HepG2 (cell line): ENCODE results near the gene PSMA4. TPM values are rescaled to one million over a fixed set of nuclear protein-coding genes. Genes with fewer than 3 reads are reported as not detected.
A peak's percentile ranks its signal among the peaks of the same experiment; 100 is the strongest.

Source experiments
- EZH2 ChIP-seq: conservative IDR thresholded peaks from 2 replicates; pipeline ENCODE4 v1.6.1; 2012; ENCODE audit warnings: mild to moderate bottlenecking, low read depth, low read length, moderate library complexity
- FIP1L1 ChIP-seq: fragments of 200-400 bp; formaldehyde crosslinking; IDR thresholded peaks from 2 replicates; pipeline ENCODE4 v1.6.1; 2018; ENCODE audit warnings: low read depth, mild to moderate bottlenecking, low read length, moderate library complexity, borderline replicate concordance; ENCODE audit not compliant: insufficient read depth
- GATAD1 ChIP-seq: IDR thresholded peaks from 2 replicates; pipeline ENCODE4 v1.6.1; 2016; ENCODE audit warnings: missing genetic modification reagents, missing compliant biosample characterization
- GZF1 ChIP-seq: sonication (generic); formaldehyde crosslinking; IDR thresholded peaks from 2 replicates; pipeline ENCODE4 v1.5.1; 2020; ENCODE audit warnings: mild to moderate bottlenecking, missing genetic modification reagents
- HES4 ChIP-seq: sonication (generic); formaldehyde crosslinking; IDR thresholded peaks from 2 replicates; pipeline ENCODE4 v1.9.0; 2021; ENCODE audit warnings: mild to moderate bottlenecking, missing genetic modification reagents, borderline replicate concordance
- KMT2B ChIP-seq: IDR thresholded peaks from 2 replicates; pipeline ENCODE4 v1.6.1; 2016; ENCODE audit warnings: missing genetic modification reagents, missing compliant biosample characterization
- MAFG ChIP-seq: sonication (generic); formaldehyde crosslinking; IDR thresholded peaks from 2 replicates; pipeline ENCODE4 v1.5.1; 2020; ENCODE audit warnings: mild to moderate bottlenecking, missing genetic modification reagents
- NCOA2 ChIP-seq: sonication (generic); formaldehyde crosslinking; IDR thresholded peaks from 2 replicates; pipeline ENCODE4 v1.8.0; 2022; ENCODE audit warnings: inconsistent platforms
- NCOA5 ChIP-seq: sonication (generic); formaldehyde crosslinking; IDR thresholded peaks from 2 replicates; pipeline ENCODE4 v1.4.0; 2020; ENCODE audit warnings: missing genetic modification reagents
- NPAS2 ChIP-seq: sonication (generic); formaldehyde crosslinking; IDR thresholded peaks from 2 replicates; pipeline ENCODE4 v1.8.0; 2022; ENCODE audit warnings: mild to moderate bottlenecking, missing genetic modification reagents, borderline replicate concordance
- RXRA ChIP-seq: sonication (generic); formaldehyde crosslinking; IDR thresholded peaks from 2 replicates; pipeline ENCODE4 v1.5.1; 2020; ENCODE audit warnings: missing genetic modification reagents
- SYNCRIP ChIP-seq: fragments of 200-400 bp; formaldehyde crosslinking; IDR thresholded peaks from 2 replicates; pipeline ENCODE4 v1.6.1; 2018; ENCODE audit warnings: mild to moderate bottlenecking, low read depth, low read length; ENCODE audit not compliant: insufficient read depth
- ZBTB40 ChIP-seq, 2 experiments: fragments of 450-650 bp in 1 of 2; sonication (generic) in 1 of 2; formaldehyde crosslinking in 1 of 2; IDR thresholded peaks; 2 replicates each; pipeline versions ENCODE4 v1.6.1 to v1.8.0; 2016 to 2022; ENCODE audit warnings: antibody characterized with exemption in 1 of 2, mild to moderate bottlenecking in 1 of 2, missing genetic modification reagents in 1 of 2
- ZHX1 ChIP-seq: sonication (generic); formaldehyde crosslinking; IDR thresholded peaks from 2 replicates; pipeline ENCODE4 v1.8.1; 2022; ENCODE audit warnings: low read depth, mild to moderate bottlenecking, missing genetic modification reagents
- ZNF619 ChIP-seq: sonication (generic); formaldehyde crosslinking; IDR thresholded peaks from 2 replicates; pipeline ENCODE4 v1.4.0; 2020; ENCODE audit warnings: mild to moderate bottlenecking, missing genetic modification reagents
- ZNF772 ChIP-seq: sonication (generic); formaldehyde crosslinking; IDR thresholded peaks from 2 replicates; pipeline ENCODE4 v1.5.0; 2020; ENCODE audit warnings: mild to moderate bottlenecking, missing genetic modification reagents
- ZNF777 ChIP-seq: sonication (generic); formaldehyde crosslinking; IDR thresholded peaks from 2 replicates; pipeline ENCODE4 v1.4.0; 2020; ENCODE audit warnings: missing genetic modification reagents
- ZSCAN30 ChIP-seq: sonication (generic); formaldehyde crosslinking; IDR thresholded peaks from 2 replicates; pipeline ENCODE4 v1.5.0; 2020; ENCODE audit warnings: mild to moderate bottlenecking, missing genetic modification reagents
- polyA plus RNA-seq, 8 experiments: library from polyadenylated mRNA; depleted of rRNA in 3 of 8; stranded (reverse) in 7 of 8; unstranded in 1 of 8; fragments of >200 nt; fragmentation: Illumina TruSeq in 4 of 8; extraction: Trizol in 4 of 8; gene quantifications; 2 replicates each; pipeline versions ENCODE4 v1.2.1 to v1.2.3, GENCODE V29; 2011 to 2016; ENCODE audit warnings: low read depth in 4 of 8, missing spikeins in 1 of 8, mixed read lengths in 1 of 8; ENCODE audit not compliant: insufficient read depth in 1 of 8
- total RNA-seq, 5 experiments: library from RNA; depleted of rRNA; stranded (reverse); fragments of >200 nt; fragmentation: Illumina TruSeq; extraction: Trizol; gene quantifications; 2 replicates each; pipeline ENCODE4 v1.2.3, GENCODE V29; 2016; ENCODE audit warnings: low read depth in 1 of 5

The PSMA4 gene
- total and polyA plus RNA-seq, 2 of the 13 experiments (the other 11 are each of a cell fraction or from before 2014, with no cell fraction given) = 202 to 404 TPM

GRCh38 chr15:78506971-78507830 is 33.0 kb upstream of the PSMA4 start, which contains the start of gene HYKK (continued):
- TF ChIP-seq ZBTB40 (IDR thresholded peaks at IDR 0.05) (no peak), ZBTB40 (CRISPR knock-in tag; IDR thresholded peaks at IDR 0.05) (no peak), KMT2B (0 out of 2 replicates have a peak, but pooled peaks have one; percentile 19), GATAD1 (CRISPR knock-in tag) (no peak; the same call in 1 of the 2 replicates), ZNF772 (CRISPR knock-in tag) (peak; percentile 9; the same call in 1 of the 2 replicates), MAFG (CRISPR knock-in tag) (no peak), RXRA (CRISPR knock-in tag) (0 out of 2 replicates have a peak, but pooled peaks have one; percentile 7), FIP1L1 (no peak), NCOA5 (CRISPR knock-in tag) (no peak), ZNF619 (no peak), ZNF777 (CRISPR knock-in tag) (peak; percentile 69; the same call in 1 of the 2 replicates), ZSCAN30 (CRISPR knock-in tag) (no peak), EZH2 (no peak), HES4 (peak; percentile 57; the same call in 1 of the 2 replicates), GZF1 (CRISPR knock-in tag) (no peak), NPAS2 (CRISPR knock-in tag) (no peak), SYNCRIP (no peak), NCOA2 (CRISPR knock-in tag) (no peak; the same call in 1 of the 2 replicates), ZHX1 (CRISPR knock-in tag) (no peak)
